Erythroblast (primary cell): ENCODE data around the gene GOLGA6L25.
"Not testable (repeated sequence)": the region's sequence is repeated elsewhere in the genome, so short reads cannot be mapped to it uniquely, and the experiment has no call there.

Experiments used
- GATA1 ChIP-seq: IDR thresholded peaks from 2 replicates; pipeline ENCODE4 v1.6.1; 2011; ENCODE audit warnings: low read depth, mild to moderate bottlenecking, control low read depth, low read length, moderate library complexity
- POLR2A ChIP-seq: IDR thresholded peaks from 2 replicates; pipeline ENCODE4 v1.6.1; 2011; ENCODE audit warnings: mild to moderate bottlenecking, low read length

GRCh38 chr15:28589769-28590168, 36.4 kb downstream of the GOLGA6L25 start:
- TF ChIP-seq GATA1, POLR2A: not testable (repeated sequence)
